ENCODE data around the gene CYP3A5. TPM values are rescaled to one million over a fixed set of nuclear protein-coding genes. Genes with fewer than 3 reads are reported as not detected.

CYP3A5 gene
- total and polyA plus RNA-seq, 2 of the 4 experiments (the other 2 are of a cell fraction) = not detected

DNA sequence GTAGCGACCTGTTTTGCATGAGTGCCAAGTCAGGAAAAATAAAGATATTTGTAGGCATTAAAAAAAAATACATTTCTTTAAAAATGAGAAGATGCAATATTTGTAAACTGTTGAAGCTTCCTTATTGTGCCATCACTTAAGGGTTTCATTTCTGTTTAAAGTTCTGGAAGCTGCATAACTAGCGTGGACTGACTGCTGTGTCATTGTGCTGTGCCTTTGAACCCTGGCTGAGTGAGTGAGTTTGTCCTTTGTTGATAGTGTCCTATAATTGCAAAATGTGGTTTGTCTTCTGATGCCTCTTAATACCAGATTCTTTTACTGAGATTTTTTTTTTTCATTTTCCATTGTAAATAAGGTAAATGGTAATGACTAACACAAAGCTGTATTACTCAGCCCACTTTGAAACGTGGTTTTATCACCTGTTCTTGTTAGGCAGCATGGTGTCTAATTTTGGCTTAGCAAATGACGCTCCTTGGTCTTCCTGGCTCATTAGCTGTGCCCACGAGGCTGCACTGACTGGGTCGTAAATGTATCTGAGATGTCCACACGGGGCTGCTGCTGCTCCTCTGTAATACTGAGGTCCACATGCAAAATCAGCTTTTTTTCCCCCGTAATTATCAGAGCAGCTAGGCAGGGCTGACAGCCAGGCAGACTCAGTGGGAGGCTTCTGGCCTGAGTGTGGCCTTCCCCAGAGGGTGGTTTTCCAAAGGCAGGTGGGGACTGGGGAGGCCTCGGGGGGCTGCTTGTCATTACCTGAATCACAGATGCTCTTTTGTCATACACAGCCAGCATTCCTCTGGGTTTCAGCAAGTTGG, 48.3 kb downstream of the CYP3A5 start:
- no peak overlapping the region for H3K56ac ChIP-seq (ENCODE audit: extremely low read depth, insufficient read depth, low read length)
- no peak overlapping the region for H2BK15ac ChIP-seq (ENCODE audit: low read depth, low read length)
- peak; percentile 13 for DNase-seq
- no peak overlapping the region for H2BK20ac ChIP-seq (ENCODE audit: low read depth, low read length)
- no peak overlapping the region for H3K14ac ChIP-seq (replicated peaks; ENCODE audit: low read depth, low read length)
- no peak overlapping the region for H3K27ac ChIP-seq (ENCODE audit: insufficient read depth, low read length)
- H3K23ac ChIP-seq (ENCODE audit: low read depth, low read length) = no peak overlapping the region
- no peak overlapping the region for H4K8ac ChIP-seq (ENCODE audit: low read depth in 2 of 2, low read length in 2 of 2)
- no TSS peak for BruUV-seq (replicated peaks)
- H3K36me3 ChIP-seq (ENCODE audit: control insufficient read depth, insufficient read depth, low read length) = peaks cover 35% of the 10 kb centered on the region
- H3K9me3 ChIP-seq (ENCODE audit: control insufficient read depth, insufficient read depth, low read length) = no peaks in the 10 kb centered on the region
- WGBS, 2 experiments (ENCODE audit: extremely low coverage in 2 of 2, insufficient read length in 1 of 2) = 69% methylated on average over 5 of the region's 9 CpGs; no CpG with 5 or more reads in 1 of the 2 experiments
- no peak overlapping the region for H3K4me3 ChIP-seq (ENCODE audit: insufficient read depth, low read depth, low read length)
- no peak overlapping the region for H4K91ac ChIP-seq (ENCODE audit: insufficient read depth, low read depth, low read length)
- H2AK9ac ChIP-seq (replicated peaks; ENCODE audit: low read depth, low read length, poor library complexity) = no peak overlapping the region
- H3K4me2 ChIP-seq (ENCODE audit: low read depth, low read length) = no peak overlapping the region
- no peak overlapping the region for H3K9ac ChIP-seq (ENCODE audit: low read depth, low read length)
- H4K20me1 ChIP-seq (ENCODE audit: insufficient read depth, low read length) = peaks cover 11% of the 10 kb centered on the region; the same call in 1 of the 2 replicates
- dilution Hi-C loops (cut with HindIII; ENCODE audit: low sequenced_read_pairs, unreplicated experiment) = no loop called here
- H3K4ac ChIP-seq (ENCODE audit: low read depth, low read length) = no peak overlapping the region
- H3K18ac ChIP-seq (ENCODE audit: low read depth, low read length) = no peak overlapping the region
- TF ChIP-seq BHLHE40 (IDR thresholded peaks at IDR 0.05; ENCODE audit: low read depth, low read length) = no peak
- no peak for TF ChIP-seq FOS (IDR thresholded peaks at IDR 0.05; ENCODE audit: low read depth, low read length)
- no peak for TF ChIP-seq RAD21 (IDR thresholded peaks at IDR 0.05; ENCODE audit: low read length)
- TF ChIP-seq RCOR1 (IDR thresholded peaks at IDR 0.05; ENCODE audit: insufficient replicate concordance, low read length) = no peak
- TF ChIP-seq CEBPB (IDR thresholded peaks at IDR 0.05; ENCODE audit: low read depth, low read length) = no peak
- TF ChIP-seq, protein P1, sequence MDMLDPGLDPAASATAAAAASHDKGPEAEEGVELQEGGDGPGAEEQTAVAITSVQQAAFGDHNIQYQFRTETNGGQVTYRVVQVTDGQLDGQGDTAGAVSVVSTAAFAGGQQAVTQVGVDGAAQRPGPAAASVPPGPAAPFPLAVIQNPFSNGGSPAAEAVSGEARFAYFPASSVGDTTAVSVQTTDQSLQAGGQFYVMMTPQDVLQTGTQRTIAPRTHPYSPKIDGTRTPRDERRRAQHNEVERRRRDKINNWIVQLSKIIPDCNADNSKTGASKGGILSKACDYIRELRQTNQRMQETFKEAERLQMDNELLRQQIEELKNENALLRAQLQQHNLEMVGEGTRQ (IDR thresholded peaks at IDR 0.05; ENCODE audit: low read depth, low read length) = no peak
- TF ChIP-seq MAFK (IDR thresholded peaks at IDR 0.05; ENCODE audit: low read depth, low read length) = no peak
- no peak for TF ChIP-seq POLR2A (IDR thresholded peaks at IDR 0.05; ENCODE audit: low read depth, low read length)
- no peak for TF ChIP-seq RFX5 (IDR thresholded peaks at IDR 0.05; ENCODE audit: low read depth, low read length)
- TF ChIP-seq, protein P2, sequence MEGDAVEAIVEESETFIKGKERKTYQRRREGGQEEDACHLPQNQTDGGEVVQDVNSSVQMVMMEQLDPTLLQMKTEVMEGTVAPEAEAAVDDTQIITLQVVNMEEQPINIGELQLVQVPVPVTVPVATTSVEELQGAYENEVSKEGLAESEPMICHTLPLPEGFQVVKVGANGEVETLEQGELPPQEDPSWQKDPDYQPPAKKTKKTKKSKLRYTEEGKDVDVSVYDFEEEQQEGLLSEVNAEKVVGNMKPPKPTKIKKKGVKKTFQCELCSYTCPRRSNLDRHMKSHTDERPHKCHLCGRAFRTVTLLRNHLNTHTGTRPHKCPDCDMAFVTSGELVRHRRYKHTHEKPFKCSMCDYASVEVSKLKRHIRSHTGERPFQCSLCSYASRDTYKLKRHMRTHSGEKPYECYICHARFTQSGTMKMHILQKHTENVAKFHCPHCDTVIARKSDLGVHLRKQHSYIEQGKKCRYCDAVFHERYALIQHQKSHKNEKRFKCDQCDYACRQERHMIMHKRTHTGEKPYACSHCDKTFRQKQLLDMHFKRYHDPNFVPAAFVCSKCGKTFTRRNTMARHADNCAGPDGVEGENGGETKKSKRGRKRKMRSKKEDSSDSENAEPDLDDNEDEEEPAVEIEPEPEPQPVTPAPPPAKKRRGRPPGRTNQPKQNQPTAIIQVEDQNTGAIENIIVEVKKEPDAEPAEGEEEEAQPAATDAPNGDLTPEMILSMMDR (conservative IDR thresholded peaks at IDR 0.05; ENCODE audit: low read depth, low read length) = 0 out of 2 replicates have a peak, but pooled peaks have one; percentile 17
- TF ChIP-seq, protein P3, sequence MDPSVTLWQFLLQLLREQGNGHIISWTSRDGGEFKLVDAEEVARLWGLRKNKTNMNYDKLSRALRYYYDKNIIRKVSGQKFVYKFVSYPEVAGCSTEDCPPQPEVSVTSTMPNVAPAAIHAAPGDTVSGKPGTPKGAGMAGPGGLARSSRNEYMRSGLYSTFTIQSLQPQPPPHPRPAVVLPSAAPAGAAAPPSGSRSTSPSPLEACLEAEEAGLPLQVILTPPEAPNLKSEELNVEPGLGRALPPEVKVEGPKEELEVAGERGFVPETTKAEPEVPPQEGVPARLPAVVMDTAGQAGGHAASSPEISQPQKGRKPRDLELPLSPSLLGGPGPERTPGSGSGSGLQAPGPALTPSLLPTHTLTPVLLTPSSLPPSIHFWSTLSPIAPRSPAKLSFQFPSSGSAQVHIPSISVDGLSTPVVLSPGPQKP (IDR thresholded peaks at IDR 0.05; ENCODE audit: borderline replicate concordance, low read depth, low read length) = no peak
- 0 out of 2 replicates have a peak, but pooled peaks have one; percentile 6 for TF ChIP-seq SMC3 (IDR thresholded peaks at IDR 0.05; ENCODE audit: low read depth, low read length)
- no peak for TF ChIP-seq MAZ (IDR thresholded peaks at IDR 0.05; ENCODE audit: borderline replicate concordance, low read depth, low read length)
- H3K79me1 ChIP-seq (ENCODE audit: low read depth in 1 of 2, low read length in 2 of 2) = peaks cover 3 to 14% of the 10 kb centered on the region in 2 experiments
- in situ Hi-C loops (cut with MboI; ENCODE audit: low sequenced_read_pairs) = no loop called here
- H4K5ac ChIP-seq (ENCODE audit: low read depth, low read length) = no peak overlapping the region
- no peak overlapping the region for H2BK120ac ChIP-seq (ENCODE audit: low read depth, low read length)
- no peak overlapping the region for H2AK5ac ChIP-seq (ENCODE audit: low read depth, low read length)
- no peak overlapping the region for H2BK5ac ChIP-seq (ENCODE audit: low read depth, low read length, poor library complexity, severe bottlenecking)
- ChIA-PET POLR2A (ENCODE audit: unreplicated experiment) (no interaction called here), CTCF (interaction anchor here (0.6 to 0.9 kb wide), 2 partner anchors 106 to 234 kb away, joined by 4 to 5 read pairs; no protein-coding TSS in a partner anchor)
- intact Hi-C loops (cut with micrococcal nuclease) = loop anchor here (10.0 kb wide), 1 partner anchor 263 kb away; no protein-coding TSS in a partner anchor
- no peaks in the 10 kb centered on the region for H3K4me1 ChIP-seq (ENCODE audit: control insufficient read depth, insufficient read depth, low read length)
- ATAC-seq (ENCODE audit: low read depth) = peak; percentile 63
- no peaks in the 10 kb centered on the region for H3K9me1 ChIP-seq (ENCODE audit: insufficient read depth, low read length)
- H2AFZ ChIP-seq (replicated peaks; ENCODE audit: low read length, poor library complexity) = no peak overlapping the region
- H3K27me3 ChIP-seq (ENCODE audit: control insufficient read depth, insufficient read depth, low read length) = no peaks in the 10 kb centered on the region

Measured in IMR-90 (cell line).